Gastroesophageal sphincter (tissue), 4 donors: ENCODE results near the gene REC8. TPM values are rescaled to one million over a fixed set of nuclear protein-coding genes. Genes with fewer than 3 reads are reported as not detected.

Experiments used
- ATAC-seq: fragments of 150-250 bp; one replicate; pipeline ENCODE4 v1.9.1; 2016; ENCODE audit warnings: mild to moderate bottlenecking, moderate library complexity
- H3K27ac ChIP-seq, 4 donors: fragments of 200-600 bp; sonication (generic) in 3 of 4; 1 replicate in 3 of 4; 2 replicates in 1 of 4; pipeline ENCODE4 v1.5.1; 2016 to 2019
- H3K27me3 ChIP-seq: fragments of 200-600 bp; sonication (generic); one replicate; pipeline ENCODE4 v1.5.1; 2019
- H3K36me3 ChIP-seq, 2 donors: fragments of 200-600 bp; sonication (generic); one replicate each; pipeline ENCODE4 v1.5.1; 2019; ENCODE audit warnings: control low read depth in 1 of 2
- H3K4me1 ChIP-seq, 3 donors: fragments of 200-600 bp; sonication (generic); 1 replicate in 2 of 3; 2 replicates in 1 of 3; pipeline ENCODE4 v1.5.1; 2016 to 2019; ENCODE audit warnings: control low read depth in 2 of 3
- H3K4me3 ChIP-seq, 2 donors: fragments of 200-600 bp; sonication (generic); one replicate each; pipeline ENCODE4 v1.5.1; 2019; ENCODE audit warnings: mild to moderate bottlenecking in 1 of 2, moderate library complexity in 1 of 2
- H3K9me3 ChIP-seq, 3 donors: fragments of 200-600 bp; sonication (generic); one replicate each; pipeline ENCODE4 v1.5.1; 2017 to 2019; ENCODE audit warnings: control low read depth in 2 of 3
- CTCF ChIP-seq, 4 experiments: fragments of 200-600 bp in 2 of 4; fragments of 450-650 bp in 2 of 4; sonication (generic) in 1 of 4; IDR thresholded peaks; one replicate each; pipeline ENCODE4 v1.5.1; 2017 to 2019; ENCODE audit warnings: antibody characterized with exemption in 4 of 4, mild to moderate bottlenecking in 2 of 4, moderate library complexity in 2 of 4
- EP300 ChIP-seq: sonication (generic); formaldehyde crosslinking; IDR thresholded peaks from one replicate; pipeline ENCODE4 v1.6.1; 2017; ENCODE audit warnings: antibody characterized with exemption, mild to moderate bottlenecking
- POLR2A ChIP-seq, 2 donors: fragments of 450-650 bp; IDR thresholded peaks; one replicate each; pipeline ENCODE4 v1.6.1; 2017; ENCODE audit warnings: antibody characterized with exemption in 2 of 2, mild to moderate bottlenecking in 2 of 2, moderate library complexity in 1 of 2
- POLR2AphosphoS5 ChIP-seq: sonication (generic); formaldehyde crosslinking; IDR thresholded peaks from one replicate; pipeline ENCODE4 v1.6.1; 2017; ENCODE audit warnings: antibody characterized with exemption
- WGBS, 2 donors: methylation state at CpG; one replicate each; pipeline ENCODE4 v1.1.5; 2018; ENCODE audit warnings: low coverage in 1 of 2; 5-methylcytosine and 5-hydroxymethylcytosine counted together
- total RNA-seq, 4 donors: library from RNA; depleted of rRNA; stranded (reverse); fragments of >200 nt; gene quantifications; one replicate each; pipeline ENCODE4 v1.1.0, GENCODE V29; 2016

Gene REC8
- total RNA-seq, 4 donors from 2014 or later: 1.6 to 8.2 (median 6.8) TPM

GRCh38 chr14:24126939-24127338, 44.9 kb upstream of the REC8 start:
- no peaks in the 10 kb centered on the region for H3K27me3 ChIP-seq
- no peak overlapping the region for H3K27ac ChIP-seq
- H3K4me3 ChIP-seq: no peak overlapping the region
- no peaks in the 10 kb centered on the region for H3K9me3 ChIP-seq
- peaks cover 0 to 30% of the 10 kb centered on the region in 2 donors for H3K36me3 ChIP-seq
- no peak for TF ChIP-seq POLR2A (IDR thresholded peaks at IDR 0.05)
- no peak for TF ChIP-seq EP300
- no peak for ATAC-seq
- peaks cover 0 to 13% (median 2%) of the 10 kb centered on the region in 3 donors for H3K4me1 ChIP-seq

- Histone ChIP-seq H3K9me3 (no peaks in the 10 kb centered on the region), H3K36me3 (peaks cover 0 to 23% of the 10 kb centered on the region in 2 donors), H3K4me1 (peaks cover 0 to 20% (median 2%) of the 10 kb centered on the region in 3 donors), H3K27ac (no peak overlapping the region), H3K4me3 (no peak overlapping the region), H3K27me3 (no peaks in the 10 kb centered on the region)
- TF ChIP-seq CTCF (IDR thresholded peaks at IDR 0.05) (no peak), EP300 (no peak), POLR2A (IDR thresholded peaks at IDR 0.05) (no peak), POLR2AphosphoS5 (no peak)
- 100% methylated on average over 2 of the region's 2 CpGs; no CpG with 5 or more reads in 1 of the 2 donors for WGBS, 2 donors
- no peak for ATAC-seq
These were observed 44.2 kb upstream of the REC8 start for GRCh38 chr14:24127673-24128072.

GRCh38 chr14:24129410-24129998, 42.4 kb upstream of the REC8 start:
- 94 to 96% methylated on average over 3 to 5 of the region's 8 CpGs for WGBS, 2 donors

GRCh38 chr14:24130380-24130716, 41.5 kb upstream of the REC8 start, which contains the start of gene FITM1:
FITM1 (plus strand) TSS chr14:24130659; CDS start chr14:24131564, 905 bp downstream.
- no peaks in the 10 kb centered on the region for H3K9me3 ChIP-seq
- 80 to 86% methylated on average over 1 of the region's 5 CpGs for WGBS, 2 donors
- H3K27ac ChIP-seq: peak within 1 kb of the TSS in 3 of 4 donors; percentile 46 to 69 (median 58)
- no peak for TF ChIP-seq POLR2A (IDR thresholded peaks at IDR 0.05)
- H3K4me1 ChIP-seq: peaks cover 0 to 22% (median 2%) of the 10 kb centered on the region in 3 donors
- H3K4me3 ChIP-seq: no peak within 1 kb of the TSS
- no peaks in the 10 kb centered on the region for H3K27me3 ChIP-seq
- ATAC-seq: no peak
- H3K36me3 ChIP-seq: no peaks in the 10 kb centered on the region

More at GRCh38 chr14:24129410-24129998, 42.4 kb upstream of the REC8 start:
- H3K27ac ChIP-seq: no peak overlapping the region
- TF ChIP-seq EP300: no peak
- no peak for ATAC-seq
- no peak overlapping the region for H3K4me3 ChIP-seq
- H3K9me3 ChIP-seq: no peaks in the 10 kb centered on the region
- peaks cover 0 to 5% of the 10 kb centered on the region in 2 donors for H3K36me3 ChIP-seq
- no peaks in the 10 kb centered on the region for H3K27me3 ChIP-seq
- H3K4me1 ChIP-seq: peaks cover 0 to 20% (median 2%) of the 10 kb centered on the region in 3 donors

- Histone ChIP-seq H3K4me1 (peaks cover 0 to 26% (median 2%) of the 10 kb centered on the region in 3 donors), H3K36me3 (no peaks in the 10 kb centered on the region), H3K27me3 (no peaks in the 10 kb centered on the region), H3K27ac (peak overlapping the region in 3 of 4 donors; percentile 46 to 69 (median 58)), H3K4me3 (no peak overlapping the region), H3K9me3 (no peaks in the 10 kb centered on the region)
- 0% methylated on average over 1 of the region's 7 CpGs; no CpG with 5 or more reads in 1 of the 2 donors for WGBS, 2 donors
- no peak for TF ChIP-seq POLR2AphosphoS5
- TF ChIP-seq EP300: no peak
- no peak for TF ChIP-seq CTCF (IDR thresholded peaks at IDR 0.05)
- no peak for TF ChIP-seq POLR2A (IDR thresholded peaks at IDR 0.05)
- no peak for ATAC-seq
These were observed 40.9 kb upstream of the REC8 start for GRCh38 chr14:24130717-24131548.

- Histone ChIP-seq H3K4me3 (no peak overlapping the region), H3K4me1 (peaks cover 0 to 29% (median 4%) of the 10 kb centered on the region in 3 donors), H3K9me3 (no peaks in the 10 kb centered on the region), H3K36me3 (no peaks in the 10 kb centered on the region), H3K27me3 (no peaks in the 10 kb centered on the region), H3K27ac (peak overlapping the region in 3 of 4 donors; percentile 46 to 69 (median 58))
- ATAC-seq: no peak
- TF ChIP-seq CTCF (IDR thresholded peaks at IDR 0.05) (no peak), POLR2AphosphoS5 (no peak), POLR2A (IDR thresholded peaks at IDR 0.05) (no peak), EP300 (no peak)
- 80% methylated on average over 1 of the region's 15 CpGs; no CpG with 5 or more reads in 1 of the 2 donors for WGBS, 2 donors
These were observed 40.3 kb upstream of the REC8 start for GRCh38 chr14:24131549-24131966.
